Stimulated activated memory B cell treated with anti-CD40 and anti-IgM and Interleukin-4, amounts not matched to agents 10 μg/mL and 1 μg/mL and 100 μg/mL, for 72 hours (primary cell): Measurements from ENCODE around the gene COL18A1.

Experiments
- ATAC-seq: fragments of 150-1000 bp; cut with Tn5 transposase; 2 replicates; pipeline ENCODE4 v1.10.0; 2021
- H3K27ac Mint-ChIP-seq: one replicate; pipeline ENCODE4 v1.8.0; 2022; ENCODE audit warnings: mild to moderate bottlenecking, mixed read lengths
- H3K27me3 Mint-ChIP-seq: one replicate; pipeline ENCODE4 v1.8.0; 2022; ENCODE audit warnings: mixed read lengths
- H3K36me3 Mint-ChIP-seq: one replicate; pipeline ENCODE4 v1.8.0; 2022; ENCODE audit warnings: mixed read lengths
- H3K4me1 Mint-ChIP-seq: one replicate; pipeline ENCODE4 v1.8.0; 2022; ENCODE audit warnings: mixed read lengths
- H3K4me3 Mint-ChIP-seq: one replicate; pipeline ENCODE4 v1.8.0; 2022; ENCODE audit warnings: mild to moderate bottlenecking, moderate library complexity, mixed read lengths
- H3K9me3 Mint-ChIP-seq: one replicate; pipeline ENCODE4 v1.8.0; 2022; ENCODE audit warnings: mixed read lengths

COL18A1 gene

GRCh38 chr21:45490049-45490731 lies 85.2 kb downstream of the COL18A1 start:
- H3K4me1 Mint-ChIP-seq, result no peaks in the 10 kb centered on the region

GRCh38 chr21:45491056-45491455 lies 86.1 kb downstream of the COL18A1 start:
- Mint-ChIP-seq H3K27ac (no peak overlapping the region), H3K4me3 (no peak overlapping the region), H3K4me1 (no peaks in the 10 kb centered on the region), H3K36me3 (no peaks in the 10 kb centered on the region), H3K9me3 (no peaks in the 10 kb centered on the region), H3K27me3 (peaks cover 13% of the 10 kb centered on the region)
- ATAC-seq, result no peak

More at GRCh38 chr21:45490049-45490731, 85.2 kb downstream of the COL18A1 start:
- Mint-ChIP-seq H3K27me3 (peaks cover 13% of the 10 kb centered on the region), H3K4me3 (no peak overlapping the region), H3K27ac (no peak overlapping the region), H3K9me3 (no peaks in the 10 kb centered on the region), H3K36me3 (no peaks in the 10 kb centered on the region)
- ATAC-seq, result no peak

- ATAC-seq, result no peak
- peaks cover 13% of the 10 kb centered on the region for H3K27me3 Mint-ChIP-seq
- H3K27ac Mint-ChIP-seq, result no peak overlapping the region
- no peak overlapping the region for H3K4me3 Mint-ChIP-seq
- H3K36me3 Mint-ChIP-seq, result no peaks in the 10 kb centered on the region
- H3K4me1 Mint-ChIP-seq, result no peaks in the 10 kb centered on the region
- H3K9me3 Mint-ChIP-seq, result no peaks in the 10 kb centered on the region
Observed at GRCh38 chr21:45491623-45492022, 86.7 kb downstream of the COL18A1 start.

- no peaks in the 10 kb centered on the region for H3K9me3 Mint-ChIP-seq
- H3K27me3 Mint-ChIP-seq, result peaks cover 13% of the 10 kb centered on the region
- ATAC-seq, result no peak
- no peaks in the 10 kb centered on the region for H3K4me1 Mint-ChIP-seq
- no peak overlapping the region for H3K4me3 Mint-ChIP-seq
- no peaks in the 10 kb centered on the region for H3K36me3 Mint-ChIP-seq
- H3K27ac Mint-ChIP-seq, result no peak overlapping the region
Observed at GRCh38 chr21:45492765-45493164, 87.8 kb downstream of the COL18A1 start.

- Mint-ChIP-seq H3K9me3 (no peaks in the 10 kb centered on the region), H3K4me1 (no peaks in the 10 kb centered on the region), H3K27ac (no peak overlapping the region), H3K27me3 (peaks cover 13% of the 10 kb centered on the region), H3K4me3 (no peak overlapping the region), H3K36me3 (no peaks in the 10 kb centered on the region)
- no peak for ATAC-seq
Observed at GRCh38 chr21:45493401-45494001, 88.5 kb downstream of the COL18A1 start.

- Mint-ChIP-seq H3K4me1 (no peaks in the 10 kb centered on the region), H3K27me3 (peaks cover 20% of the 10 kb centered on the region), H3K36me3 (no peaks in the 10 kb centered on the region), H3K9me3 (no peaks in the 10 kb centered on the region), H3K4me3 (no peak overlapping the region), H3K27ac (no peak overlapping the region)
- no peak for ATAC-seq
Observed at GRCh38 chr21:45494135-45494850, 89.3 kb downstream of the COL18A1 start.

- Mint-ChIP-seq H3K4me3 (no peak overlapping the region), H3K27me3 (peaks cover 28% of the 10 kb centered on the region), H3K27ac (no peak overlapping the region)
Observed at GRCh38 chr21:45494851-45495680, 90.1 kb downstream of the COL18A1 start.

GRCh38 chr21:45496151-45496967 lies 91.4 kb downstream of the COL18A1 start:
- Mint-ChIP-seq H3K36me3 (no peaks in the 10 kb centered on the region), H3K4me3 (no peak overlapping the region)
- no peak for ATAC-seq

More at GRCh38 chr21:45494851-45495680, 90.1 kb downstream of the COL18A1 start:
- no peak for ATAC-seq
- no peaks in the 10 kb centered on the region for H3K36me3 Mint-ChIP-seq
- H3K9me3 Mint-ChIP-seq, result peaks cover 3% of the 10 kb centered on the region
- no peaks in the 10 kb centered on the region for H3K4me1 Mint-ChIP-seq

GRCh38 chr21:45496968-45497845 lies 92.2 kb downstream of the COL18A1 start:
- Mint-ChIP-seq H3K9me3 (peaks cover 4% of the 10 kb centered on the region), H3K27me3 (peaks cover 23% of the 10 kb centered on the region), H3K4me1 (no peaks in the 10 kb centered on the region), H3K36me3 (no peaks in the 10 kb centered on the region), H3K4me3 (no peak overlapping the region), H3K27ac (no peak overlapping the region)
- no peak for ATAC-seq

More at GRCh38 chr21:45496151-45496967, 91.4 kb downstream of the COL18A1 start:
- Mint-ChIP-seq H3K4me1 (no peaks in the 10 kb centered on the region), H3K9me3 (peaks cover 4% of the 10 kb centered on the region), H3K27me3 (peaks cover 30% of the 10 kb centered on the region), H3K27ac (no peak overlapping the region)

- Mint-ChIP-seq H3K4me3 (no peak overlapping the region), H3K4me1 (no peaks in the 10 kb centered on the region)
- no peak for ATAC-seq
Observed at GRCh38 chr21:45497846-45498645, 93.1 kb downstream of the COL18A1 start.

GRCh38 chr21:45498646-45499000 lies 93.7 kb downstream of the COL18A1 start:
- H3K27ac Mint-ChIP-seq, result no peak overlapping the region

More at GRCh38 chr21:45497846-45498645, 93.1 kb downstream of the COL18A1 start:
- Mint-ChIP-seq H3K27me3 (peaks cover 17% of the 10 kb centered on the region), H3K27ac (no peak overlapping the region), H3K9me3 (peaks cover 7% of the 10 kb centered on the region), H3K36me3 (no peaks in the 10 kb centered on the region)

GRCh38 chr21:45499201-45499750 lies 94.3 kb downstream of the COL18A1 start:
- Mint-ChIP-seq H3K27me3 (peaks cover 17% of the 10 kb centered on the region), H3K4me1 (no peaks in the 10 kb centered on the region), H3K4me3 (no peak overlapping the region), H3K9me3 (peaks cover 7% of the 10 kb centered on the region), H3K27ac (no peak overlapping the region), H3K36me3 (no peaks in the 10 kb centered on the region)
- no peak for ATAC-seq

More at GRCh38 chr21:45498646-45499000, 93.7 kb downstream of the COL18A1 start:
- Mint-ChIP-seq H3K36me3 (no peaks in the 10 kb centered on the region), H3K4me1 (no peaks in the 10 kb centered on the region), H3K4me3 (no peak overlapping the region), H3K27me3 (peaks cover 17% of the 10 kb centered on the region), H3K9me3 (peaks cover 7% of the 10 kb centered on the region)
- ATAC-seq, result no peak
